K562 (cell line): Measurements from ENCODE around the gene SYNJ2. TPM values are rescaled to one million over a fixed set of nuclear protein-coding genes. Genes with fewer than 3 reads are reported as not detected.

Source experiments
- ATAC-seq: fragments of 200-7000 bp; cut with Tn5 transposase; 3 replicates; pipeline ENCODE4 v1.9.1; 2020; ENCODE audit warnings: moderate library complexity
- BruUV-seq: library from RNA; stranded (reverse); fragments of 400-500 nt; replicated peaks from 2 replicates; lab custom pipeline; 2021; lab: Mats Ljungman, UMichigan
- CTCF ChIA-PET: fragments of 300-600 bp; formaldehyde crosslinking; extraction: SDS; loops from one replicate; lab custom pipeline; 2021; ENCODE audit warnings: low intra/inter-chr PET ratio; lab: Yijun Ruan, JAX
- POLR2A ChIA-PET: fragments of 300-600, 350-650 bp; sonication (Branson Sonifier 250); formaldehyde crosslinking; extraction: SDS; loops from one replicate; lab custom pipeline; 2021; ENCODE audit warnings: antibody characterized with exemption, inconsistent platforms; lab: Yijun Ruan, JAX
- DNase-seq, 4 experiments: peaks; one replicate each; pipeline versions ENCODE4 v3.0.0 to v3.0.0-alpha.2; 2011 to 2018; ENCODE audit warnings: low spot score in 3 of 4, mixed read lengths in 3 of 4; ENCODE audit errors: extremely low read depth in 1 of 4
- FAIRE-seq: peaks from 2 replicates; lab custom pipeline; 2011; peaks lifted over from hg19 to GRCh38; lab: Jason Lieb, UNC
- H2AFZ ChIP-seq: 2 replicates; pipeline ENCODE4 v1.6.0; 2011; ENCODE audit warnings: low read depth, low read length, control low read depth, inconsistent platforms
- H3K27ac ChIP-seq: fragments of 200-600 bp; 3 replicates; pipeline ENCODE4 v1.8.0; 2011; ENCODE audit warnings: low read depth, mild to moderate bottlenecking, control low read depth, inconsistent platforms, low read length, moderate library complexity, mixed read lengths; ENCODE audit errors: extremely low read depth
- H3K27me3 ChIP-seq, 2 experiments: fragments of 300-600 bp in 1 of 2; 2 replicates in 1 of 2; 3 replicates in 1 of 2; pipeline versions ENCODE4 v1.6.0 to v1.8.0; 2011; ENCODE audit warnings: inconsistent platforms in 2 of 2, low read length in 2 of 2, mild to moderate bottlenecking in 1 of 2, mixed read lengths in 1 of 2, moderate library complexity in 1 of 2; ENCODE audit not compliant: control insufficient read depth in 2 of 2, insufficient read depth in 2 of 2
- H3K36me3 ChIP-seq: fragments of 300-600 bp; 3 replicates; pipeline ENCODE4 v1.8.0; 2011; ENCODE audit warnings: mild to moderate bottlenecking, low read length, inconsistent platforms; ENCODE audit not compliant: control insufficient read depth, insufficient read depth
- H3K4me1 ChIP-seq, 2 experiments: fragments of 200-600 bp in 1 of 2; replicated peaks in 1 of 2; 2 replicates in 1 of 2; 3 replicates in 1 of 2; pipeline versions ENCODE4 v1.5.1 to v1.8.0; 2011; ENCODE audit warnings: inconsistent platforms in 2 of 2, low read length in 2 of 2, mild to moderate bottlenecking in 1 of 2, mixed read lengths in 1 of 2, moderate library complexity in 1 of 2; ENCODE audit not compliant: control insufficient read depth in 2 of 2, insufficient read depth in 2 of 2
- H3K4me2 ChIP-seq: 2 replicates; pipeline ENCODE4 v1.6.1; 2011; ENCODE audit warnings: low read length, control low read depth, inconsistent platforms, mixed read lengths; ENCODE audit not compliant: insufficient read depth
- H3K4me3 ChIP-seq: fragments of 200-600 bp; sonication (generic), shearing (Covaris generic); 2 replicates; pipeline ENCODE4 v1.5.1; 2016; ENCODE audit warnings: control low read depth, inconsistent platforms
- H3K79me2 ChIP-seq: fragments of 200-600 bp; 3 replicates; pipeline ENCODE4 v1.8.0; 2011; ENCODE audit warnings: low read length, inconsistent platforms; ENCODE audit not compliant: control insufficient read depth, insufficient read depth
- H3K9ac ChIP-seq, 2 experiments: 2 replicates each; pipeline versions ENCODE4 v1.6.0 to v1.6.1; 2011; ENCODE audit warnings: low read depth in 2 of 2, low read length in 2 of 2, control low read depth in 1 of 2, inconsistent platforms in 1 of 2, mild to moderate bottlenecking in 1 of 2, mixed read lengths in 1 of 2; ENCODE audit not compliant: insufficient read depth in 1 of 2
- H3K9me1 ChIP-seq: one replicate; pipeline ENCODE4 v1.6.0; 2011; ENCODE audit warnings: inconsistent platforms, mild to moderate bottlenecking, low read length, moderate library complexity; ENCODE audit not compliant: control insufficient read depth, insufficient read depth
- H3K9me3 ChIP-seq: replicated peaks from 2 replicates; pipeline ENCODE4 v1.5.1; 2011; ENCODE audit warnings: low read depth, low read length, inconsistent platforms; ENCODE audit not compliant: control insufficient read depth, insufficient read depth
- H4K20me1 ChIP-seq: replicated peaks from 2 replicates; pipeline ENCODE4 v1.6.1; 2011; ENCODE audit warnings: low read length, inconsistent platforms, mixed read lengths; ENCODE audit not compliant: control insufficient read depth, insufficient read depth
- ATF1 ChIP-seq, 2 experiments: fragments of 450-650 bp in 1 of 2; IDR thresholded peaks; 2 replicates each; pipeline ENCODE4 v1.6.1; 2016; ENCODE audit warnings: missing compliant biosample characterization in 1 of 2, missing genetic modification characterization in 1 of 2
- ERF ChIP-seq: fragments of 450-650 bp; formaldehyde crosslinking; IDR thresholded peaks from 2 replicates; pipeline ENCODE4 v1.4.0; 2020; ENCODE audit warnings: mild to moderate bottlenecking, mixed read lengths
- FOXA3 ChIP-seq, 2 experiments: fragments of 450-650 bp in 1 of 2; sonication (generic) in 1 of 2; formaldehyde crosslinking; IDR thresholded peaks in 1 of 2; conservative IDR thresholded peaks in 1 of 2; 2 replicates each; pipeline versions ENCODE4 v1.4.0 to v1.8.0; 2020 to 2022; ENCODE audit warnings: mild to moderate bottlenecking in 2 of 2, missing genetic modification reagents in 1 of 2
- FOXP1 ChIP-seq: sonication (generic); formaldehyde crosslinking; IDR thresholded peaks from 2 replicates; pipeline ENCODE4 v1.8.0; 2022; ENCODE audit warnings: mild to moderate bottlenecking, missing genetic modification reagents
- GTF2F1 ChIP-seq: IDR thresholded peaks from 2 replicates; pipeline ENCODE4 v1.6.1; 2011; ENCODE audit warnings: low read depth, low read length, improper control_type of control experiment
- HINFP ChIP-seq: fragments of 450-650 bp; conservative IDR thresholded peaks from 2 replicates; pipeline ENCODE4 v1.6.1; 2016; ENCODE audit warnings: missing genetic modification characterization, low read depth, mild to moderate bottlenecking, control low read depth, missing compliant biosample characterization
- LCOR ChIP-seq: sonication (generic); formaldehyde crosslinking; IDR thresholded peaks from 2 replicates; pipeline ENCODE4 v1.8.0; 2022; ENCODE audit warnings: mild to moderate bottlenecking, missing genetic modification reagents
- MCM2 ChIP-seq: fragments of 450-650 bp; IDR thresholded peaks from 2 replicates; pipeline ENCODE4 v1.6.1; 2017; ENCODE audit warnings: low read depth, mild to moderate bottlenecking
- MXI1 ChIP-seq: IDR thresholded peaks from 2 replicates; pipeline ENCODE4 v1.6.1; 2011; ENCODE audit warnings: low read depth, mild to moderate bottlenecking, improper control_type of control experiment, low read length
- NCOA1 ChIP-seq: fragments of 450-650 bp; IDR thresholded peaks from 2 replicates; pipeline ENCODE4 v1.6.1; 2016; ENCODE audit warnings: low read depth
- PML ChIP-seq: IDR thresholded peaks from 2 replicates; pipeline ENCODE4 v1.6.1; 2012; ENCODE audit warnings: low read length, inconsistent platforms
- STAT5B ChIP-seq: fragments of 250-450 bp; sonication (Bioruptor Pico); IDR thresholded peaks from 2 replicates; pipeline ENCODE4 v1.8.0; 2021; ENCODE audit warnings: mild to moderate bottlenecking, inconsistent platforms
- TSC22D4 ChIP-seq: fragments of 450-650 bp; IDR thresholded peaks from 2 replicates; pipeline ENCODE4 v1.6.1; 2016; ENCODE audit warnings: missing genetic modification characterization, missing biosample characterization, control low read depth
- ZFPM2 ChIP-seq: fragments of 250-450 bp; sonication (Bioruptor Pico); IDR thresholded peaks from 2 replicates; pipeline ENCODE4 v1.5.1; 2022; ENCODE audit warnings: mild to moderate bottlenecking
- ZNF644 ChIP-seq: fragments of 200-800 bp; sonication (Bioruptor generic); IDR thresholded peaks from 2 replicates; pipeline ENCODE4 v1.6.1; 2016; ENCODE audit warnings: low read depth, missing genetic modification characterization, missing compliant biosample characterization
- WGBS: fragments of 100-300 bp; shearing (Covaris generic); methylation state at CpG from one replicate; pipeline ENCODE4 v1.1.6; 2016; ENCODE audit warnings: low coverage, mixed read lengths; ENCODE audit not compliant: insufficient coverage; ENCODE audit errors: missing lambda C conversion rate; 5-methylcytosine and 5-hydroxymethylcytosine counted together
- in situ Hi-C: fragments of 300-500 bp; cut with MboI; formaldehyde crosslinking; loops from 4 replicates; pipeline ENCODE4 v1.15.0; 2018; ENCODE audit warnings: inconsistent platforms, mixed read lengths
- intact Hi-C: fragments of 100-400 bp; cut with micrococcal nuclease; formaldehyde crosslinking; loops from 2 replicates; pipeline ENCODE4 v1.14.2; 2022
- polyA plus RNA-seq, 8 experiments: library from polyadenylated mRNA; depleted of rRNA in 4 of 8; stranded (reverse) in 5 of 8; unstranded in 3 of 8; fragments of >200 nt; fragmentation: Nextera tagmentation in 2 of 8; fragmentation: Illumina TruSeq in 1 of 8; extraction: Ambion mirVana in 2 of 8; extraction: Trizol in 1 of 8; gene quantifications; 2 replicates each; pipeline versions ENCODE4 v1.2.1 to v1.2.3, GENCODE V29; 2011 to 2014; ENCODE audit warnings: inconsistent platforms in 1 of 8, missing spikeins in 1 of 8
- total RNA-seq, 7 experiments: library from RNA; depleted of rRNA in 6 of 7; stranded (reverse); fragments of >200 nt in 6 of 7; fragmentation: Illumina TruSeq in 2 of 7; extraction: Trizol in 2 of 7; gene quantifications; 2 replicates each; pipeline versions ENCODE4 v1.2.1 to v1.2.3, GENCODE V29; 2011 to 2021; ENCODE audit warnings: low replicate concordance in 1 of 7
- TF ChIP-seq, protein P1 (sequence below): fragments of 450-650 bp; conservative IDR thresholded peaks from 2 replicates; pipeline ENCODE4 v1.6.1; 2016; ENCODE audit warnings: missing genetic modification characterization, low read depth, mild to moderate bottlenecking, missing compliant biosample characterization, moderate library complexity
- TF ChIP-seq, protein P2 (sequence below): sonication (generic); formaldehyde crosslinking; IDR thresholded peaks from 2 replicates; pipeline ENCODE4 v1.8.0; 2022; ENCODE audit warnings: mild to moderate bottlenecking, missing genetic modification reagents, borderline replicate concordance

Gene SYNJ2
- total and polyA plus RNA-seq, 9 of the 15 experiments (the other 6 are each of a cell fraction or from before 2014, with no cell fraction given): 3.0 to 27.7 (median 17.8) TPM

DNA sequence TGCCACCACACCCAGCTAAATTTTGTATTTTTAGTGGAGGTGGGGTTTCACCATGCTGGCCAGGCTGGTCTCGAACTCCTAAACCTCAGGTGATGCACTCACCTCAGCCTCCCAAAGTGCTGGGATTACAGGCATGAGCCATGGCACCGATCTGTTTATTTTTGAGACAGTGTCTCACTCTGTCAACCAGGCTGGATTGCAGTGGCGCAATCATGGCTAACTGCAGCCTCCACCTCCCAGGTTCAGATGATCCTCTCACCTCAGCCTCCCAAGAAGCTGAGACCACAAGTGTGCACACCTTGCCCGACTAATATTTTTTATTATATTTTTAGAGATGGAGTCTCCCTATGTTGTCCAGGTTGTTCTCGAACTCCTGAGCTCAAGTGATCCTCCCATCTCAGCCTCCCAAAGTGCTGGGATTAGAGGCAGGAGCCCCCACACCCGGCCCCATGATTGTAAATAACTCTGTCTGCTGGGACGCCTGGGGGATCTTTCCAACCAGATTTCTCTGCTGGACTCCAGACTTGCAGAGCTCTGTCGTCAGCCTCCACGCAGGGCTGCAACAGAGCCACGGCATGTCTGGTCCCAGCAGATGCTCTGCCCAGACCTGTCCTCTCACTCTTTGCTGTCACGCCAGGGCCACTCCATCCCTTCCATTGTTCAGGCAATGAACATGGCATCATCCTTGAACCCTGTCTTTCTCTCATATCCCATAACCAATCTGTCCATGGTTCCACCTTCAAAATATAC, 25.3 kb downstream of the SYNJ2 start:
- H3K4me1 ChIP-seq: peaks cover 41 to 53% of the 10 kb centered on the region in 2 experiments
- no TSS peak for BruUV-seq
- in situ Hi-C loops: no loop called here

More for the DNA sequence above, 25.3 kb downstream of the SYNJ2 start:
- H3K36me3 ChIP-seq: no peaks in the 10 kb centered on the region; the same call in 2 of the 3 replicates
- H3K79me2 ChIP-seq: peaks cover 57% of the 10 kb centered on the region
- no peaks in the 10 kb centered on the region for H3K9me1 ChIP-seq
- CTCF ChIA-PET: no interaction called here
- TF ChIP-seq LCOR (CRISPR knock-in tag) (no peak), MCM2 (no peak), GTF2F1 (no peak), HINFP (tag) (no peak), NCOA1 (no peak), FOXA3 (CRISPR knock-in tag; conservative IDR thresholded peaks at IDR 0.05 in 1 of 2, IDR thresholded peaks at IDR 0.05 in 1 of 2) (no peak), MXI1 (no peak), ZFPM2 (CRISPR knock-in tag) (no peak), ZNF644 (no peak), FOXP1 (CRISPR knock-in tag) (no peak), TSC22D4 (tag) (no peak), PML (no peak), ATF1 (CRISPR knock-in tag; IDR thresholded peaks at IDR 0.05) (no peak), ATF1 (tag; IDR thresholded peaks at IDR 0.05) (no peak), STAT5B (no peak), ERF (no peak)
- TF ChIP-seq, protein P1, sequence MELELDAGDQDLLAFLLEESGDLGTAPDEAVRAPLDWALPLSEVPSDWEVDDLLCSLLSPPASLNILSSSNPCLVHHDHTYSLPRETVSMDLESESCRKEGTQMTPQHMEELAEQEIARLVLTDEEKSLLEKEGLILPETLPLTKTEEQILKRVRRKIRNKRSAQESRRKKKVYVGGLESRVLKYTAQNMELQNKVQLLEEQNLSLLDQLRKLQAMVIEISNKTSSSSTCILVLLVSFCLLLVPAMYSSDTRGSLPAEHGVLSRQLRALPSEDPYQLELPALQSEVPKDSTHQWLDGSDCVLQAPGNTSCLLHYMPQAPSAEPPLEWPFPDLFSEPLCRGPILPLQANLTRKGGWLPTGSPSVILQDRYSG: no peak
- TF ChIP-seq, protein P2, sequence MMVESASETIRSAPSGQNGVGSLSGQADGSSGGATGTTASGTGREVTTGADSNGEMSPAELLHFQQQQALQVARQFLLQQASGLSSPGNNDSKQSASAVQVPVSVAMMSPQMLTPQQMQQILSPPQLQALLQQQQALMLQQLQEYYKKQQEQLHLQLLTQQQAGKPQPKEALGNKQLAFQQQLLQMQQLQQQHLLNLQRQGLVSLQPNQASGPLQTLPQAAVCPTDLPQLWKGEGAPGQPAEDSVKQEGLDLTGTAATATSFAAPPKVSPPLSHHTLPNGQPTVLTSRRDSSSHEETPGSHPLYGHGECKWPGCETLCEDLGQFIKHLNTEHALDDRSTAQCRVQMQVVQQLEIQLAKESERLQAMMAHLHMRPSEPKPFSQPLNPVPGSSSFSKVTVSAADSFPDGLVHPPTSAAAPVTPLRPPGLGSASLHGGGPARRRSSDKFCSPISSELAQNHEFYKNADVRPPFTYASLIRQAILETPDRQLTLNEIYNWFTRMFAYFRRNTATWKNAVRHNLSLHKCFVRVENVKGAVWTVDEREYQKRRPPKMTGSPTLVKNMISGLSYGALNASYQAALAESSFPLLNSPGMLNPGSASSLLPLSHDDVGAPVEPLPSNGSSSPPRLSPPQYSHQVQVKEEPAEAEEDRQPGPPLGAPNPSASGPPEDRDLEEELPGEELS (CRISPR knock-in tag): no peak
- no peak overlapping the region for H2AFZ ChIP-seq
- no peak overlapping the region for H3K27ac ChIP-seq
- ATAC-seq (no peak), FAIRE-seq (no peak), DNase-seq (no peak)
- intact Hi-C loops: no loop called here
- 90% methylated on average over 11 of the region's 11 CpGs for WGBS
- H3K4me3 ChIP-seq: no peak overlapping the region
- H3K27me3 ChIP-seq: no peaks in the 10 kb centered on the region
- H3K4me2 ChIP-seq: no peak overlapping the region
- peaks cover 3% of the 10 kb centered on the region; the same call in 1 of the 2 replicates for H4K20me1 ChIP-seq
- no peaks in the 10 kb centered on the region for H3K9me3 ChIP-seq
- POLR2A ChIA-PET: interaction anchor here (0.6 to 2.0 kb wide), 4 partner anchors 18 to 42 kb away, joined by 3 to 8 read pairs (median 5); no protein-coding TSS in a partner anchor
- no peak overlapping the region for H3K9ac ChIP-seq
